HCT116 (cell line): ENCODE results near the gene USH1G. TPM values are rescaled to one million over a fixed set of nuclear protein-coding genes. Genes with fewer than 3 reads are reported as not detected.

Source experiments
- ATAC-seq: fragments of 200-7000 bp; cut with Tn5 transposase; 2 replicates; pipeline ENCODE4 v1.9.1; 2020; ENCODE audit warnings: mild to moderate bottlenecking, moderate library complexity
- BruUV-seq: library from RNA; stranded (reverse); fragments of 400-500 nt; replicated peaks from 2 replicates; lab custom pipeline; 2021; lab: Mats Ljungman, UMichigan
- CTCF ChIA-PET: fragments of 300-600 bp; sonication (Branson Sonifier 250); formaldehyde crosslinking; loops from one replicate; lab custom pipeline; 2021; ENCODE audit warnings: antibody characterized with exemption; lab: Charles Lee
- POLR2A ChIA-PET: fragments of 300-600, 350-600 bp; sonication (Branson Sonifier 250); formaldehyde crosslinking; loops from one replicate; lab custom pipeline; 2021; ENCODE audit warnings: antibody characterized with exemption; lab: Charles Lee
- RAD21 ChIA-PET, 2 experiments: fragments of 300-600 bp; sonication (Branson Sonifier 250); formaldehyde crosslinking; loops; one replicate each; lab custom pipeline; 2023; ENCODE audit warnings: low total read pairs in 2 of 2; ENCODE audit not compliant: uncharacterized antibody in 2 of 2, unreplicated experiment in 2 of 2, low non-redundant PET in 1 of 2; lab: Charles Lee
- DNase-seq: peaks from one replicate; pipeline ENCODE4 v3.0.0-alpha.2; 2010; ENCODE audit warnings: low read depth, low spot score
- H2AFZ ChIP-seq: fragments of 200-600 bp; shearing (Covaris generic), sonication (generic); 2 replicates; pipeline ENCODE4 v1.6.1; 2017; ENCODE audit warnings: low read depth, mixed run types, mixed read lengths, antibody characterized with exemption, low read length; ENCODE audit not compliant: poor library complexity, severe bottlenecking
- H3K27ac ChIP-seq: 2 replicates; pipeline ENCODE4 v1.5.1; 2012; ENCODE audit warnings: low read depth, low read length
- H3K27me3 ChIP-seq: fragments of 200-600 bp; sonication (generic); 2 replicates; pipeline ENCODE4 v1.6.1; 2016; ENCODE audit warnings: mixed run types, low read length, mixed read lengths; ENCODE audit not compliant: insufficient read depth
- H3K36me3 ChIP-seq, 2 experiments: fragments of 200-500 bp in 1 of 2; fragments of 200-600 bp in 1 of 2; sonication (Bioruptor generic) in 1 of 2; sonication (generic) in 1 of 2; 2 replicates each; pipeline versions ENCODE4 v1.5.1 to v1.6.1; 2014 to 2016; ENCODE audit warnings: low read length in 2 of 2, inconsistent platforms in 1 of 2, mixed read lengths in 1 of 2, mixed run types in 1 of 2; ENCODE audit not compliant: insufficient read depth in 2 of 2, control insufficient read depth in 1 of 2
- H3K4me1 ChIP-seq, 2 experiments: fragments of 200-600 bp in 1 of 2; sonication (generic) in 1 of 2; 2 replicates each; pipeline versions ENCODE4 v1.5.1 to v1.6.1; 2012 to 2017; ENCODE audit warnings: low read length in 2 of 2, inconsistent platforms in 1 of 2, mild to moderate bottlenecking in 1 of 2, mixed read lengths in 1 of 2, mixed run types in 1 of 2, moderate library complexity in 1 of 2; ENCODE audit not compliant: insufficient read depth in 2 of 2, control insufficient read depth in 1 of 2
- H3K4me2 ChIP-seq: fragments of 200-600 bp; sonication (generic); 2 replicates; pipeline ENCODE4 v1.6.1; 2017; ENCODE audit warnings: mixed run types, low read length, mixed read lengths
- H3K4me3 ChIP-seq, 2 experiments: fragments of 200-600 bp in 1 of 2; sonication (generic) in 1 of 2; replicated peaks in 1 of 2; 2 replicates each; pipeline ENCODE4 v1.5.1; 2011 to 2016; ENCODE audit warnings: low read length in 2 of 2, control low read depth in 1 of 2, low read depth in 1 of 2, mild to moderate bottlenecking in 1 of 2, mixed read lengths in 1 of 2, mixed run types in 1 of 2
- H3K79me2 ChIP-seq: fragments of 200-600 bp; sonication (generic); 2 replicates; pipeline ENCODE4 v1.6.1; 2017; ENCODE audit warnings: mild to moderate bottlenecking, mixed run types, low read length, moderate library complexity, mixed read lengths; ENCODE audit not compliant: insufficient read depth
- H3K9ac ChIP-seq: fragments of 200-600 bp; sonication (generic); 2 replicates; pipeline ENCODE4 v1.6.1; 2016; ENCODE audit warnings: low read length, mixed read lengths
- H3K9me2 ChIP-seq: fragments of 200-600 bp; sonication (generic), shearing (Covaris generic); 2 replicates; pipeline ENCODE4 v1.6.1; 2017; ENCODE audit warnings: mixed run types, mild to moderate bottlenecking, moderate library complexity; ENCODE audit not compliant: insufficient read depth
- H3K9me3 ChIP-seq, 2 experiments: fragments of 200-500 bp in 1 of 2; fragments of 200-600 bp in 1 of 2; sonication (Bioruptor generic) in 1 of 2; sonication (generic) in 1 of 2; 2 replicates each; pipeline ENCODE4 v1.6.1; 2014 to 2017; ENCODE audit warnings: low read length in 2 of 2, mixed read lengths in 2 of 2, inconsistent platforms in 1 of 2, low read depth in 1 of 2, mild to moderate bottlenecking in 1 of 2, mixed run types in 1 of 2, moderate library complexity in 1 of 2; ENCODE audit not compliant: control insufficient read depth in 1 of 2, insufficient read depth in 1 of 2
- H4K20me1 ChIP-seq: fragments of 200-600 bp; sonication (generic), shearing (Covaris generic); 2 replicates; pipeline ENCODE4 v1.6.1; 2017; ENCODE audit warnings: mixed run types, mild to moderate bottlenecking, moderate library complexity; ENCODE audit not compliant: insufficient read depth
- CBX3 ChIP-seq: IDR thresholded peaks from 2 replicates; pipeline ENCODE4 v1.6.1; 2012; ENCODE audit warnings: low read depth
- EGR1 ChIP-seq: IDR thresholded peaks from 2 replicates; pipeline ENCODE4 v1.6.1; 2012; ENCODE audit warnings: low read depth
- EZH2 ChIP-seq: fragments of 200-600 bp; sonication (generic); IDR thresholded peaks from 2 replicates; pipeline ENCODE4 v1.6.1; 2017; ENCODE audit warnings: antibody characterized with exemption, mixed run types
- EZH2phosphoT487 ChIP-seq: fragments of 200-600 bp; IDR thresholded peaks from 2 replicates; pipeline ENCODE4 v1.6.1; 2018; ENCODE audit warnings: antibody characterized with exemption, borderline replicate concordance
- FOSL1 ChIP-seq: IDR thresholded peaks from 2 replicates; pipeline ENCODE4 v1.6.1; 2012; ENCODE audit warnings: low read depth
- POLR2A ChIP-seq: IDR thresholded peaks from 2 replicates; pipeline ENCODE4 v1.7.0; 2011; ENCODE audit warnings: borderline replicate concordance; ENCODE audit not compliant: insufficient read depth, insufficient read length; ENCODE audit errors: extremely low read depth
- POLR2AphosphoS5 ChIP-seq: IDR thresholded peaks from 2 replicates; pipeline ENCODE4 v1.6.1; 2011; ENCODE audit warnings: mild to moderate bottlenecking, low read depth, low read length, moderate library complexity
- RAD21 ChIP-seq: IDR thresholded peaks from 2 replicates; pipeline ENCODE4 v1.6.1; 2012; ENCODE audit warnings: low read depth, mild to moderate bottlenecking
- SP1 ChIP-seq: IDR thresholded peaks from 2 replicates; pipeline ENCODE4 v1.6.1; 2012; ENCODE audit warnings: low read depth
- SRF ChIP-seq: IDR thresholded peaks from 2 replicates; pipeline ENCODE4 v1.6.1; 2012; ENCODE audit warnings: low read depth
- TCF7L2 ChIP-seq: IDR thresholded peaks from 2 replicates; pipeline ENCODE4 v1.7.0; 2011; ENCODE audit warnings: borderline replicate concordance, inconsistent platforms; ENCODE audit not compliant: insufficient read depth, insufficient read length; ENCODE audit errors: extremely low read depth
- YY1 ChIP-seq: IDR thresholded peaks from 2 replicates; pipeline ENCODE4 v1.6.1; 2011; ENCODE audit warnings: low read length, low read depth, moderate library complexity, mild to moderate bottlenecking; ENCODE audit not compliant: insufficient replicate concordance; ENCODE audit errors: extremely low read depth
- ZFX ChIP-seq: fragments of 450-650 bp; IDR thresholded peaks from 2 replicates; pipeline ENCODE4 v1.6.1; 2017
- intact Hi-C: fragments of 100-400 bp; cut with micrococcal nuclease; formaldehyde crosslinking; loops from 2 replicates; pipeline ENCODE4 v1.10.0; 2022
- total RNA-seq: library from RNA; stranded (reverse); gene quantifications from one replicate; pipeline ENCODE4 v1.2.1, GENCODE V29; 2021; ENCODE audit not compliant: unreplicated experiment
- TF ChIP-seq, protein P1 (sequence below): IDR thresholded peaks from 2 replicates; pipeline ENCODE4 v1.6.1; 2012
- TF ChIP-seq, protein P2 (sequence below): IDR thresholded peaks from 2 replicates; pipeline ENCODE4 v1.6.1; 2012
- TF ChIP-seq, protein P3 (sequence below): IDR thresholded peaks from 2 replicates; pipeline ENCODE4 v1.6.1; 2012; ENCODE audit warnings: low read depth

The USH1G gene
- total RNA-seq, 1 experiment from 2014 or later: 3.1 TPM

DNA sequence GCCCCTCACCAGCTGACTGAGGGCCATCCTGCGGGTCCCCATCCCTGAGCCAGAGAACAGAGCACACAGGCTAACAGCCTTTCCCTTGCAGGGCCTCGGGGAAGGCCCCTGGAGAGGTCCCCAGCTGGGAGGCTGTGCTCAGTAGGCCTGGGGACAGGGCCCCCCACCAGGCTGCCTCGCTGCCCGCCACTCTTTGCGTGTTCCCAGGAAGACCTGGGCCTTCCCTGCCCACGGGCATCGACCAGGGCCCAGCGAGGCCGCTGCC, 48.7 kb upstream of the USH1G start:
- Histone ChIP-seq H3K9me3 (no peaks in the 10 kb centered on the region), H3K4me2 (peak overlapping the region; percentile 98)
- CTCF ChIA-PET: interaction anchor here (1.0 to 4.5 kb wide), 3 partner anchors 8 to 14 kb away, joined by 3 to 36 read pairs (median 11); no protein-coding TSS in a partner anchor
- intact Hi-C loops: no loop called here
- TF ChIP-seq ZFX: no peak
- no peak for TF ChIP-seq RAD21
- no peak for TF ChIP-seq TCF7L2
- TF ChIP-seq EZH2: no peak
- TF ChIP-seq, protein P1, sequence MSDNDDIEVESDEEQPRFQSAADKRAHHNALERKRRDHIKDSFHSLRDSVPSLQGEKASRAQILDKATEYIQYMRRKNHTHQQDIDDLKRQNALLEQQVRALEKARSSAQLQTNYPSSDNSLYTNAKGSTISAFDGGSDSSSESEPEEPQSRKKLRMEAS: no peak
- TF ChIP-seq, protein P2, sequence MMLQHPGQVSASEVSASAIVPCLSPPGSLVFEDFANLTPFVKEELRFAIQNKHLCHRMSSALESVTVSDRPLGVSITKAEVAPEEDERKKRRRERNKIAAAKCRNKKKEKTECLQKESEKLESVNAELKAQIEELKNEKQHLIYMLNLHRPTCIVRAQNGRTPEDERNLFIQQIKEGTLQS: no peak
- TF ChIP-seq CBX3: no peak
- no peak for TF ChIP-seq POLR2AphosphoS5
- TF ChIP-seq, protein P3, sequence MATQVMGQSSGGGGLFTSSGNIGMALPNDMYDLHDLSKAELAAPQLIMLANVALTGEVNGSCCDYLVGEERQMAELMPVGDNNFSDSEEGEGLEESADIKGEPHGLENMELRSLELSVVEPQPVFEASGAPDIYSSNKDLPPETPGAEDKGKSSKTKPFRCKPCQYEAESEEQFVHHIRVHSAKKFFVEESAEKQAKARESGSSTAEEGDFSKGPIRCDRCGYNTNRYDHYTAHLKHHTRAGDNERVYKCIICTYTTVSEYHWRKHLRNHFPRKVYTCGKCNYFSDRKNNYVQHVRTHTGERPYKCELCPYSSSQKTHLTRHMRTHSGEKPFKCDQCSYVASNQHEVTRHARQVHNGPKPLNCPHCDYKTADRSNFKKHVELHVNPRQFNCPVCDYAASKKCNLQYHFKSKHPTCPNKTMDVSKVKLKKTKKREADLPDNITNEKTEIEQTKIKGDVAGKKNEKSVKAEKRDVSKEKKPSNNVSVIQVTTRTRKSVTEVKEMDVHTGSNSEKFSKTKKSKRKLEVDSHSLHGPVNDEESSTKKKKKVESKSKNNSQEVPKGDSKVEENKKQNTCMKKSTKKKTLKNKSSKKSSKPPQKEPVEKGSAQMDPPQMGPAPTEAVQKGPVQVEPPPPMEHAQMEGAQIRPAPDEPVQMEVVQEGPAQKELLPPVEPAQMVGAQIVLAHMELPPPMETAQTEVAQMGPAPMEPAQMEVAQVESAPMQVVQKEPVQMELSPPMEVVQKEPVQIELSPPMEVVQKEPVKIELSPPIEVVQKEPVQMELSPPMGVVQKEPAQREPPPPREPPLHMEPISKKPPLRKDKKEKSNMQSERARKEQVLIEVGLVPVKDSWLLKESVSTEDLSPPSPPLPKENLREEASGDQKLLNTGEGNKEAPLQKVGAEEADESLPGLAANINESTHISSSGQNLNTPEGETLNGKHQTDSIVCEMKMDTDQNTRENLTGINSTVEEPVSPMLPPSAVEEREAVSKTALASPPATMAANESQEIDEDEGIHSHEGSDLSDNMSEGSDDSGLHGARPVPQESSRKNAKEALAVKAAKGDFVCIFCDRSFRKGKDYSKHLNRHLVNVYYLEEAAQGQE: no peak
- TF ChIP-seq EGR1: no peak
- no peak for TF ChIP-seq SP1
- TF ChIP-seq FOSL1: no peak
- no peak for TF ChIP-seq POLR2A
- TF ChIP-seq SRF: no peak
- no peak for TF ChIP-seq EZH2phosphoT487
- no peak for TF ChIP-seq YY1
- TF ChIP-seq, all 23 proteins: peak for 0
- Histone ChIP-seq H3K9ac (peak overlapping the region; percentile 69), H2AFZ (no peak overlapping the region), H3K79me2 (no peaks in the 10 kb centered on the region), H3K9me2 (no peaks in the 10 kb centered on the region), H3K27me3 (no peaks in the 10 kb centered on the region), H3K27ac (peak overlapping the region; percentile 6; the same call in 1 of the 2 replicates), H3K4me3 (peak overlapping the region; percentile 80 to 84), H3K36me3 (no peaks in the 10 kb centered on the region), H3K4me1 (peaks cover 36 to 39% of the 10 kb centered on the region in 2 experiments), H4K20me1 (no peaks in the 10 kb centered on the region)
- DNase-seq: no peak
- ChIA-PET RAD21 (interaction anchor here in 1 of 2 experiments (0.5 to 1.0 kb wide), 3 partner anchors 18 to 126 kb away, joined by 3 to 10 read pairs (median 4); no protein-coding TSS in a partner anchor), POLR2A (interaction anchor here (1.4 to 2.2 kb wide), 4 partner anchors 10 to 99 kb away, joined by 3 to 5 read pairs (median 4); partner anchors contain the start of genes CDR2L, FDXR and MRPL58)
- no TSS peak for BruUV-seq
- ATAC-seq: no peak; the same call in 1 of the 2 replicates
